IMR-90 (cell line): ENCODE data around the gene IL1R2. TPM values are rescaled to one million over a fixed set of nuclear protein-coding genes. Genes with fewer than 3 reads are reported as not detected.

Experiments
- ATAC-seq: fragments of 200-7000 bp; cut with Tn5 transposase; 2 replicates; pipeline ENCODE4 v1.9.1; 2020; ENCODE audit warnings: low read depth, mild to moderate bottlenecking, moderate library complexity
- BruUV-seq: library from RNA; stranded (reverse); fragments of 400-500 nt; replicated peaks from 2 replicates; lab custom pipeline; 2021; lab: Mats Ljungman, UMichigan
- CTCF ChIA-PET: fragments of 300-600 bp; formaldehyde crosslinking; extraction: SDS; loops from one replicate; lab custom pipeline; 2021; ENCODE audit warnings: antibody characterized with exemption; lab: Yijun Ruan, JAX
- POLR2A ChIA-PET: fragments of 300-600 bp; sonication (Branson Sonifier 250); formaldehyde crosslinking; loops from one replicate; lab custom pipeline; 2022; ENCODE audit warnings: antibody characterized with exemption; ENCODE audit not compliant: unreplicated experiment; lab: Charles Lee
- DNase-seq: peaks from one replicate; pipeline ENCODE4 v3.0.0; 2013
- H2AFZ ChIP-seq: replicated peaks from 2 replicates; pipeline ENCODE3; 2013; ENCODE audit warnings: low read length, mild to moderate bottlenecking; ENCODE audit not compliant: poor library complexity
- H2AK5ac ChIP-seq: 2 replicates; pipeline ENCODE4 v1.6.1; 2013; ENCODE audit warnings: low read depth, low read length, inconsistent platforms
- H2AK9ac ChIP-seq: replicated peaks from 2 replicates; pipeline ENCODE3; 2013; ENCODE audit warnings: mild to moderate bottlenecking, low read depth, low read length, moderate library complexity; ENCODE audit not compliant: poor library complexity
- H2BK120ac ChIP-seq: 2 replicates; pipeline ENCODE4 v1.6.1; 2013; ENCODE audit warnings: low read depth, low read length, inconsistent platforms
- H2BK15ac ChIP-seq: 3 replicates; pipeline ENCODE4 v1.6.1; 2013; ENCODE audit warnings: low read depth, low read length, inconsistent platforms
- H2BK20ac ChIP-seq: 2 replicates; pipeline ENCODE4 v1.6.1; 2013; ENCODE audit warnings: low read depth, mild to moderate bottlenecking, inconsistent platforms, low read length, moderate library complexity
- H2BK5ac ChIP-seq: 2 replicates; pipeline ENCODE4 v1.6.1; 2013; ENCODE audit warnings: mild to moderate bottlenecking, low read depth, low read length, inconsistent platforms; ENCODE audit not compliant: poor library complexity, severe bottlenecking
- H3K14ac ChIP-seq: replicated peaks from 2 replicates; pipeline ENCODE4 v1.6.1; 2013; ENCODE audit warnings: low read depth, low read length, inconsistent platforms
- H3K18ac ChIP-seq: 2 replicates; pipeline ENCODE4 v1.6.1; 2013; ENCODE audit warnings: low read depth, low read length, control low read depth
- H3K23ac ChIP-seq: 2 replicates; pipeline ENCODE4 v1.6.1; 2013; ENCODE audit warnings: low read depth, low read length, inconsistent platforms
- H3K27ac ChIP-seq: 2 replicates; pipeline ENCODE4 v1.5.1; 2013; ENCODE audit warnings: mild to moderate bottlenecking, control low read depth, low read length; ENCODE audit not compliant: insufficient read depth
- H3K27me3 ChIP-seq: 2 replicates; pipeline ENCODE4 v1.6.1; 2013; ENCODE audit warnings: low read length; ENCODE audit not compliant: control insufficient read depth, insufficient read depth
- H3K36me3 ChIP-seq: 2 replicates; pipeline ENCODE4 v1.6.1; 2013; ENCODE audit warnings: low read length, mixed read lengths; ENCODE audit not compliant: control insufficient read depth, insufficient read depth
- H3K4ac ChIP-seq: 2 replicates; pipeline ENCODE4 v1.6.1; 2013; ENCODE audit warnings: low read depth, low read length, inconsistent platforms
- H3K4me1 ChIP-seq: 2 replicates; pipeline ENCODE4 v1.6.1; 2013; ENCODE audit warnings: low read length, mixed read lengths; ENCODE audit not compliant: control insufficient read depth, insufficient read depth
- H3K4me2 ChIP-seq: 2 replicates; pipeline ENCODE4 v1.6.1; 2013; ENCODE audit warnings: low read depth, mild to moderate bottlenecking, control low read depth, low read length, moderate library complexity
- H3K4me3 ChIP-seq: 2 replicates; pipeline ENCODE4 v1.5.1; 2013; ENCODE audit warnings: low read depth, mild to moderate bottlenecking, control low read depth, low read length, moderate library complexity; ENCODE audit not compliant: insufficient read depth
- H3K56ac ChIP-seq: 2 replicates; pipeline ENCODE4 v1.6.1; 2013; ENCODE audit warnings: low read length, inconsistent platforms; ENCODE audit not compliant: insufficient read depth; ENCODE audit errors: extremely low read depth
- H3K79me1 ChIP-seq, 2 experiments: 2 replicates each; pipeline ENCODE4 v1.6.1; 2013; ENCODE audit warnings: low read length in 2 of 2, inconsistent platforms in 1 of 2, low read depth in 1 of 2
- H3K9ac ChIP-seq: 2 replicates; pipeline ENCODE4 v1.6.1; 2013; ENCODE audit warnings: low read depth, low read length, control low read depth
- H3K9me1 ChIP-seq: 2 replicates; pipeline ENCODE4 v1.6.1; 2013; ENCODE audit warnings: low read length, inconsistent platforms; ENCODE audit not compliant: insufficient read depth
- H3K9me3 ChIP-seq: 2 replicates; pipeline ENCODE4 v1.6.1; 2013; ENCODE audit warnings: low read length; ENCODE audit not compliant: control insufficient read depth, insufficient read depth
- H4K20me1 ChIP-seq: 2 replicates; pipeline ENCODE4 v1.6.1; 2013; ENCODE audit warnings: low read length, inconsistent platforms; ENCODE audit not compliant: insufficient read depth
- H4K5ac ChIP-seq: 2 replicates; pipeline ENCODE4 v1.6.1; 2013; ENCODE audit warnings: mild to moderate bottlenecking, low read depth, low read length, control low read depth
- H4K8ac ChIP-seq, 2 experiments: 2 replicates each; pipeline ENCODE4 v1.6.1; 2013; ENCODE audit warnings: low read depth in 2 of 2, low read length in 2 of 2, control low read depth in 1 of 2, inconsistent platforms in 1 of 2
- H4K91ac ChIP-seq: 2 replicates; pipeline ENCODE4 v1.6.1; 2013; ENCODE audit warnings: low read depth, low read length, inconsistent platforms; ENCODE audit not compliant: insufficient read depth
- ELK1 ChIP-seq: fragments of 150-350 bp; IDR thresholded peaks from 2 replicates; pipeline ENCODE4 v1.6.1; 2016; ENCODE audit warnings: low read depth, mild to moderate bottlenecking, low read length, moderate library complexity, borderline replicate concordance
- RAD21 ChIP-seq: IDR thresholded peaks from 2 replicates; pipeline ENCODE4 v1.6.1; 2012; ENCODE audit warnings: low read length, improper control_type of control experiment
- RCOR1 ChIP-seq: IDR thresholded peaks from 2 replicates; pipeline ENCODE4 v1.6.1; 2012; ENCODE audit warnings: mild to moderate bottlenecking, low read length, improper control_type of control experiment; ENCODE audit not compliant: insufficient replicate concordance
- RFX5 ChIP-seq: IDR thresholded peaks from 2 replicates; pipeline ENCODE4 v1.8.0; 2012; ENCODE audit warnings: low read depth, mild to moderate bottlenecking, low read length, moderate library complexity
- WGBS, 2 experiments: methylation state at CpG; one replicate each; pipeline versions ENCODE4 v1.1.5 to v1.1.7; 2013; ENCODE audit warnings: missing lambda C conversion rate in 2 of 2; ENCODE audit not compliant: insufficient read length in 1 of 2; ENCODE audit errors: extremely low coverage in 2 of 2; 5-methylcytosine and 5-hydroxymethylcytosine counted together
- dilution Hi-C: fragments of 300-500 bp; cut with HindIII; formaldehyde crosslinking; loops from one replicate; pipeline ENCODE4 v1.14.3; 2018; ENCODE audit warnings: low sequenced_read_pairs; ENCODE audit not compliant: unreplicated experiment
- in situ Hi-C: fragments of 300-500 bp; cut with MboI; formaldehyde crosslinking; loops from 3 replicates; pipeline ENCODE4 v1.14.3; 2019; ENCODE audit warnings: low sequenced_read_pairs, inconsistent platforms, mixed read lengths
- intact Hi-C: fragments of 100-400 bp; cut with micrococcal nuclease; formaldehyde crosslinking; loops from 2 replicates; pipeline ENCODE4 v1.10.0; 2022
- polyA plus RNA-seq, 3 experiments: library from polyadenylated mRNA; depleted of rRNA; stranded (reverse); fragments of >200 nt; gene quantifications; 2 replicates each; pipeline ENCODE4 v1.2.3, GENCODE V29; 2012; ENCODE audit warnings: low replicate concordance in 1 of 3
- total RNA-seq: library from RNA; depleted of rRNA; stranded (reverse); fragments of >200 nt; gene quantifications from 2 replicates; pipeline ENCODE4 v1.2.3, GENCODE V29; 2012

The IL1R2 gene
- total and polyA plus RNA-seq, 2 of the 4 experiments (the other 2 are of a cell fraction), result not detected

DNA sequence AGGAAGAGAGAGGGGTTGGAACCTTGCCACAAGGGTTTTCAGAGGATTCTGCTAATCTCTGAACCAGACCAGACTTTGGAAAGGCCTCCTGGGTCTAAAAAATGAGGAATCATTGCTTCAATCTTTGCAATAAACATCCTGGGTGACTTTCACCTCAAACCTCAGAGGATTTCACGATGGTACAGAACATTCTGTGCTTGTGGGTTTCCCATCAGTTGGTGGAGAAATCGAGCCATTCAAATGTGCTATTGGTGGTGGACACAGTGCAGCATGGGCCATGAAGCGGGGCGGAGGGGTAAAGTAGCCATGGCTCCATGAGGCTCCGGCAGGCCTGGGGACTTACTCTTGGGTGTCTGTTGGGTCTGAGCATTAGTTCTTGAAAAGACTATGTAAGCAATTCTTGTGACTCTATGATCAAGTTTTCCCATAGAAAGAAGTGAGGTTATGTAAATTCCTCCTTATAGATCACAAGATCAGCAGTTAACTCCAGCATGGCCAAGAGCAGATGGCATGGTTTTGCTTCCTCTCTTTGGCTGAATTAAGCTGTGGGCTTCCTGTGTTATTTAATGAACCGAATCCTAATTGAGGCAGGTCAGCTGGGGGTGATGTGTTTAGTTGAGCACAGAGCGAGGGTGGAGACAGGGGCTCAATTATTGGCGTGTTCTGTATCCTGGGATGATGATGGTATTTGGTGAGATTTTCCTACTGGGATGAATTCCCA is 1.9 kb upstream of the IL1R2 start:
- Histone ChIP-seq H2AK5ac (no peak overlapping the region), H2BK120ac (no peak overlapping the region), H4K5ac (no peak overlapping the region), H3K27ac (no peak overlapping the region), H3K18ac (no peak overlapping the region), H3K27me3 (peaks cover 54% of the 10 kb centered on the region), H3K9me1 (no peaks in the 10 kb centered on the region), H3K56ac (no peak overlapping the region), H3K4me1 (no peaks in the 10 kb centered on the region), H3K79me1 (no peaks in the 10 kb centered on the region), H2BK20ac (no peak overlapping the region), H3K36me3 (no peaks in the 10 kb centered on the region), H3K9ac (no peak overlapping the region), H4K20me1 (no peaks in the 10 kb centered on the region), H4K8ac (no peak overlapping the region), H3K23ac (no peak overlapping the region), H2AFZ (no peak overlapping the region), H3K14ac (no peak overlapping the region), H2BK5ac (no peak overlapping the region), H2AK9ac (no peak overlapping the region), H4K91ac (no peak overlapping the region), H3K4me2 (no peak overlapping the region), H3K4me3 (no peak overlapping the region), H3K4ac (no peak overlapping the region), H2BK15ac (no peak overlapping the region), H3K9me3 (no peaks in the 10 kb centered on the region)
- POLR2A ChIA-PET, result no interaction called here
- no peak for DNase-seq
- BruUV-seq, result no TSS peak
- TF ChIP-seq RFX5 (no peak), RCOR1 (no peak), RAD21 (no peak), ELK1 (no peak)
- dilution Hi-C loops, result no loop called here
- in situ Hi-C loops, result no loop called here
- no peak for ATAC-seq
- CTCF ChIA-PET, result no interaction called here
- WGBS, 2 experiments, result 63% methylated on average over 2 of the region's 8 CpGs; no CpG with 5 or more reads in 1 of the 2 experiments
- intact Hi-C loops, result no loop called here
